VCaP (cell line): ENCODE measurements around the gene SPRN.
"Not testable (repeated sequence)": the region's sequence is repeated elsewhere in the genome, so short reads cannot be mapped to it uniquely, and the experiment has no call there.

Experiments used
- H3K27ac ChIP-seq: fragments of 450-650 bp; 2 replicates; pipeline ENCODE4 v1.5.1; 2017
- TF ChIP-seq, protein P1 (sequence below): fragments of 450-650 bp; conservative IDR thresholded peaks from 2 replicates; pipeline ENCODE4 v1.5.1; 2017; ENCODE audit warnings: mild to moderate bottlenecking, moderate library complexity

The SPRN gene

DNA sequence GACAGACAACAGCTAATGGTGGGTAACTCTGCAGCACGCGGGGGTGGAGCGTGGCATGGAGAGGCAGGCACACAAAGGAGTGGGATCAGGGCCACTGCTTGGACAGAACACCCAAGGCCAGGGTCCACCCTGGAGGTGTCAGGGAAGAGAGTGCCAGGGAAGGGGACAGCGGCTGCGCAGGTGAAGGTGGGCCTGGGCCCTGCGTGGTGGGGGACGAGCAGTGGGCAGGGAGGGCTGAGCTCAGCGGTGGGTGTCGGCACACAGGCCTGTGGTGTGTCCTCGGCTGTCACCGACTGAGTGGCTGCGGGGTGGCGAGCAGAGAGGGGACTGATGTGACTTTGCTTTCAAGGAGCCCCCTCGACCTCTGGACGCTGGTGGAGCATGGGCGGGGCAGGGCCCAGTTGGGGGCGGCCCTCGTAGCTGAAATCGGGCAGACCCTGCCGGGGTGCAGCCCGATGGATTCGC lies 20.9 kb upstream of the SPRN start:
- TF ChIP-seq, protein P1, sequence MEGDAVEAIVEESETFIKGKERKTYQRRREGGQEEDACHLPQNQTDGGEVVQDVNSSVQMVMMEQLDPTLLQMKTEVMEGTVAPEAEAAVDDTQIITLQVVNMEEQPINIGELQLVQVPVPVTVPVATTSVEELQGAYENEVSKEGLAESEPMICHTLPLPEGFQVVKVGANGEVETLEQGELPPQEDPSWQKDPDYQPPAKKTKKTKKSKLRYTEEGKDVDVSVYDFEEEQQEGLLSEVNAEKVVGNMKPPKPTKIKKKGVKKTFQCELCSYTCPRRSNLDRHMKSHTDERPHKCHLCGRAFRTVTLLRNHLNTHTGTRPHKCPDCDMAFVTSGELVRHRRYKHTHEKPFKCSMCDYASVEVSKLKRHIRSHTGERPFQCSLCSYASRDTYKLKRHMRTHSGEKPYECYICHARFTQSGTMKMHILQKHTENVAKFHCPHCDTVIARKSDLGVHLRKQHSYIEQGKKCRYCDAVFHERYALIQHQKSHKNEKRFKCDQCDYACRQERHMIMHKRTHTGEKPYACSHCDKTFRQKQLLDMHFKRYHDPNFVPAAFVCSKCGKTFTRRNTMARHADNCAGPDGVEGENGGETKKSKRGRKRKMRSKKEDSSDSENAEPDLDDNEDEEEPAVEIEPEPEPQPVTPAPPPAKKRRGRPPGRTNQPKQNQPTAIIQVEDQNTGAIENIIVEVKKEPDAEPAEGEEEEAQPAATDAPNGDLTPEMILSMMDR, result no peak
- H3K27ac ChIP-seq, result no peak overlapping the region

DNA sequence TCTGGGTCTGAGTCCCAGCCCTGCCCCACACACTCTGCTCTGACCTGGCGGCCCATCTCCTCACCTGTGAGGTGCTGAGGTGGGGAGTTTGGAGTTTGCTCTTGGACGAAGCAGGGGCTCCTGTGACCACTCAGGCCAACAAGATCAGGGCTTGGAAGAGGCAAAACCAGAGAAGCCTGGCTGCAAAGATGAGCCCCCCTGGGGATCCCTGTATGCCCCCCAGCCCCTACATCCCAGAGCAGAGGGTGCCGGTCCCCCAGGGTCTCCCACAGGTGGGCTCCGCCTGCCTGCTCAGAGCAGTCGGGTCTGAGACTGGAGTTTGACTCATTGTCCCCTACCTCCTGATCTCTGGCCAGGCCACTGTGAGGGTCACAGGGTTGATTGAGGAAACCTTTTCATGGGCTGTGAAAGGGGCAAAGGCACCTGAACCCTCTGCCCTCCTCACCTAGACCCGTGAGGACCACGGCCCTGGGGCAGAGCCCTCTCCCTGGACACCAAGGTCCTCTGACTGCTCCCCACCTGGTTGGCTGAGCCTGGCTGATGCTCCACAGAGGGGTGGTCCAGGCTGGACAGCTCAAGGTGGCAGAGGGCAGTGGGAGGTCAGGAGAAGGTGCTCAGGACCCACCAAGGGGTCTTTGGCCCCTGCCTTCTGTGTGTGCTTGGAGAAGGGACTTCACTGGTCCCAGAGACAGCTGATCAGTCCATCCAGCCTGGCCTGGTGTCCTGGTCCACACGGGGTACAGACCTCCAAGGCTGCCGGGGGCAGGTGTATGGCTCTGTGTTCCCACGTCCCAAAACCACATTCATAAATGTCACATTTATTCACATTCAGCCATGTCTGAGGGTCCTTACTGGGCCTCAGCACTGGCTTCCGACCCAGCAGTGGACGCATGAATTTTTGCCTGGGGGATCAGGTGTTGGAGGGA lies 20.2 kb upstream of the SPRN start:
- H3K27ac ChIP-seq, result no peak overlapping the region
- TF ChIP-seq, protein P1, result no peak

DNA sequence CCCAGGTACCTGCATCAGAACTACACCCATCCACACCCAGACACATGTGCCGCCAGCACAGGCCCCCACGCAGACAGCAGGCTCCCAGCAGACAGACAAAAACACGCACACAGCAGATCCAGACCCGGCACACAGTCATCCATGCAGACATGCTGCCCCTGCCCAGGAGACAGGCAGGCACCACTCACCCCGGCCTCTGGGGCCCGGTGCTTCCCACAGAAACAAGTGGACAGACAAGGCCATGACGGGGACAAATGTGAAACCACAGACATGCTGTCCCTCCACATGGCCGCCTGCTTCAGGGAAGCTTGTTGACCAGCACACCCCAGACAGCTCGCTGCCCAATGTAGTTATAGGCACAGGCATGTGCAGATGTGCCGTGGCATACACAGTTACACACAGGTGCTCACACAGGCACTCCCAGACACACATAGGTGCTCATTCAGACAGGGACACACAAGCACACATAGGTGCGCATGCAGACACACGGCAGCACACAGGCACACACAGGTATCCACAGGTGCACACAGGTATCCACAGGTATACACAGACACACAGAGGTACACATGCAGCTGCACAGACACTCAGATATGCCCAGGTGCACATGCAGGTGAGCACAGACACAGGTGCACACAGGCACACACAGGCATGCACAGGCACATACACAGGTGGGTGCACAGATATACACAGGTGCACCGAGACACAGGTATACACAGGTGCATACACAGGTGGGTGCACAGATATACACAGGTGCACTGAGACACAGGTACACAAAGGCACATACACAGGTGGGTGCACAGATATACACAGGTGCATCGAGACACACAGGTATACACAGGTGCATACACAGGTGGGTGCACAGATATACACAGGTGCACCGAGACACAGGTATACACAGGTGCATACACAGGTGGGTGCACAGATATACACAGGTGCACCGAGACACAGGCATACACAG lies 18.8 kb upstream of the SPRN start:
- H3K27ac ChIP-seq, result no peak overlapping the region
- TF ChIP-seq, protein P1, result no peak

DNA sequence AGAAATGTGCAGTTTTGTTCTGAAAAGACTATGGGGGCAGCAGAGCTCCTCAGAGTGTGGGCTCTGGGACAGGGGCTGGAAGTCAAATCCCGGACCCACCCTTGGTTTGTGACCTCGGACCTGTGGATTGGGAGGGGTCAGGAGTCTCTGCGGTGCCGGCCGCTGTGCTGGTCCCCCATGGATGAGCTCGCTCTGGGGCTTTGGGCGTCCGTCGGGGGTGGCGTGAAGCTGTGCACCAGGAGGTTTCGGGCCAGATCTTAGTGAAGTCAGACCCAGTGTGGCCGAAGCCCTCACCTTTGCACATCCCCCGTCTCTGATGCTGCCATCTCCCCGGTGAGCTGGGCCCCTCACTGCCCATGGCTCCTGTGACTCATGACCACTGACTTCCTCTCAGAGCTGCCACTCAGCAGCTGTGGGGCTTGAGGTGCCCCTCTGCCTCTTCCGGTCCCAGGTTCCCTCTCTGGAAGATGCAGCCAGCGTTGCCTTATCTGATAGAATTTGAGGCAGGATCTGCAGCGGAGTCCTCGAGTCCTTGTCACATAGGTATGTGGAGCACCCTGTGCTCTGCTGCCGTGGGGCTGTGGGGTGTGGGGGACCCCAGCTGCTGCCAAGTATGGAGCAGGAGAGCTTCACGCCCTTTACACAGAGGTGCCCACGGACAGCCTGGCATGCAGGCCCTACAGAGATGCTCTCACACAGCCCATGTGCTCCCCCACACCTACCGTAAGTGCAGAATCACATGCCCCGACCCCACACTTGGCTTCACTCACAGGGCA lies 18.0 kb upstream of the SPRN start:
- TF ChIP-seq, protein P1, result no peak
- H3K27ac ChIP-seq, result no peak overlapping the region

DNA sequence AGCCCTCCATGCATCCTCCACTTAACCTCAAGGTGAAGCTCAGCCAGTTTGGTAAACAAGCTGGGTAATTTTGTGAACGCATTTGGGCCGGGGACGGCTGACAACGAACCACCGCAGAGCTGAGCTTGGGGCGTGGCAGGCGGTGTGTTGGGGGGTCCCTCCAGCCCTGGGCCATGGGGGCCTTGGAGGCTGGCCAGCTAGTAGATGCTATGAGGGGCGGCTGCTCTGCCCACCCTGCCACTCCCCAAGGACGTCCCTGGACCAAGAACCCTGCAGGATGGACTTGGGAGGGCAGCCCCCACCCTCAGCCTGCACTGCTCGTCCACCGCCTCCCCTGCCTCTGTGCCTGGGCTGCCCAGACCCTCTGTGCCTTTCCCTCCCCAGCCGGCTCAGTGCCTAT lies 17.4 kb upstream of the SPRN start:
- no peak overlapping the region for H3K27ac ChIP-seq
- TF ChIP-seq, protein P1, result no peak

DNA sequence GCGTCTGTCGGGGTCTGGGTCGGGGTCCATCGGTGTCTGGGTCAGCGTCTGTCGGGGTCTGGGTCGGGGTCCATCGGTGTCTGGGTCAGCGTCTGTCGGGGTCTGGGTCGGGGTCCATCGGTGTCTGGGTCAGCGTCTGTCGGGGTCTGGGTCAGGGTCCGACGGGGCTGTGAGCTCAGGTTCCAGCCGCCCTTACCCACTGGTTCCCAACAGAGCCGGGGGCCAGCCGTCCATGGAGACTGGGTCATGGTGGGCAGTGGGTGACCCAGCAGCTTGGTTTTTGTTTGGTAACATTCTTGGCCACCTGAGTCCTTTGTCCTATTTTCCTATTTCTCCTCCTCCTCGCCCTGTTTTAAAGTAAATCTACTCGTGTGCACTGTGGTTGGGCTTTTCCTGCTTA lies 16.9 kb upstream of the SPRN start:
- not testable (repeated sequence) for H3K27ac ChIP-seq

DNA sequence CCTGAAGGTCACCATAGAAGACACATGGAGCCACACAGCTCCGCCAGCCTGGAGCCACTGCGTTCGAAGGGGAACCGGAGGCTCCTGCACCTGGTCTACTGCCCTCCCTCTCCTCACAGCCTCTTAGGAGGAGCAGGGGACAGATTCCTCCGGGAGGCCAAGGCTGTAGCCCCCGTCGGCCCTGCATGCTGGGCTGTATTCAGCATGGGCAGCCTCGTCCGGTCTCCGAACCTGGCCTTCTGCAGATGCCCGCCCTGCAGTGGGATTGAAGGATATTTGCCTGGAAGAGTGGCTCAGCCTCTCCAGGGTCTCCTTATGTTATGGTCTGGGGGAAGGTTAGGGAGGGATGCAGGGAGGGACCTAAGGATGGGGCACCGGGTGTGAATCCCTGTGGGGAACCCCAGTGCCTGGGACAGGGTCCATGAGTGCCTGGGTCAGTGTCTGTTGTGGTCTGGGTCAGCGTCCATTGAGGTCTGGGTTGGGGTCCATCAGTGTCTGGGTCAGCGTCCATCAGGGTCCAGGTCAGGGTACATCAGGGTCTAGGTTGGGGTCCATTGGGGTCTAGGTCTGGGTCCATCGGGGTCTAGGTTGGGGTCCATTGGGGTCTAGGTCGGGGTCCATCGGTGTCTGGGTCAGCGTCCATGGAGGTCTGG lies 16.3 kb upstream of the SPRN start:
- TF ChIP-seq, protein P1, result no peak
- no peak overlapping the region for H3K27ac ChIP-seq
